HG02588 (cell line): ENCODE results near the gene LYSMD3.
A peak's percentile ranks its signal among the peaks of the same experiment; 100 is the strongest.
"Not testable (repeated sequence)": the region's sequence is repeated elsewhere in the genome, so short reads cannot be mapped to it uniquely, and the experiment has no call there.

Experiments
- ATAC-seq: cut with Tn5 transposase; IDR thresholded peaks from one replicate; pipeline ENCODE4 v1.9.1; 2021; ENCODE audit warnings: mild to moderate bottlenecking, moderate library complexity; ENCODE audit not compliant: unreplicated experiment

LYSMD3 gene

GRCh38 chr5:90529194-90529938, at the start of gene LYSMD3:
LYSMD3 (minus strand) TSS chr5:90529584; CDS start chr5:90525289, 4,295 bp downstream.
- peak; percentile 92 for ATAC-seq

GRCh38 chr5:90576566-90576965, 47.2 kb upstream of the LYSMD3 start:
- ATAC-seq: not testable (repeated sequence)

- ATAC-seq: no peak
These were observed 46.3 kb upstream of the LYSMD3 start for GRCh38 chr5:90575712-90576111.

- ATAC-seq: no peak
These were observed 41.9 kb upstream of the LYSMD3 start for GRCh38 chr5:90571147-90571773.

GRCh38 chr5:90570034-90570433, 40.6 kb upstream of the LYSMD3 start:
- ATAC-seq: no peak

GRCh38 chr5:90569084-90569483, 39.7 kb upstream of the LYSMD3 start:
- no peak for ATAC-seq

- ATAC-seq: no peak
These were observed 36.1 kb upstream of the LYSMD3 start for GRCh38 chr5:90565491-90565890.

- ATAC-seq: no peak
These were observed 33.7 kb upstream of the LYSMD3 start for GRCh38 chr5:90563108-90563507.

GRCh38 chr5:90562341-90562740, 33.0 kb upstream of the LYSMD3 start:
- ATAC-seq: no peak

- no peak for ATAC-seq
These were observed 32.4 kb upstream of the LYSMD3 start for GRCh38 chr5:90561766-90562165.

GRCh38 chr5:90560771-90561170, 31.4 kb upstream of the LYSMD3 start:
- ATAC-seq: no peak

- no peak for ATAC-seq
These were observed 29.2 kb upstream of the LYSMD3 start, which contains the start of gene ADGRV1 for GRCh38 chr5:90558344-90559192. ADGRV1 (plus strand) TSS chr5:90558797; CDS start chr5:90558896, 99 bp downstream.

GRCh38 chr5:90557871-90558270, 28.5 kb upstream of the LYSMD3 start:
- ATAC-seq: no peak

- ATAC-seq: no peak
These were observed 28.0 kb upstream of the LYSMD3 start for GRCh38 chr5:90557391-90557790.

GRCh38 chr5:90555666-90556065, 26.3 kb upstream of the LYSMD3 start:
- ATAC-seq: no peak

- no peak for ATAC-seq
These were observed 25.1 kb upstream of the LYSMD3 start for GRCh38 chr5:90554358-90555006.

GRCh38 chr5:90553711-90554110, 24.3 kb upstream of the LYSMD3 start:
- no peak for ATAC-seq

GRCh38 chr5:90551376-90551775, 22.0 kb upstream of the LYSMD3 start:
- ATAC-seq: no peak

GRCh38 chr5:90550963-90551362, 21.6 kb upstream of the LYSMD3 start:
- no peak for ATAC-seq

GRCh38 chr5:90549729-90550275, 20.4 kb upstream of the LYSMD3 start:
- ATAC-seq: no peak

- ATAC-seq: no peak
These were observed 19.8 kb upstream of the LYSMD3 start for GRCh38 chr5:90549223-90549622.
